Astrocyte (in vitro differentiated cells and primary cell): ENCODE data around the gene ARG1.

Source experiments
- CTCF ChIP-seq: IDR thresholded peaks from 2 replicates; pipeline ENCODE4 v1.5.1; 2011; ENCODE audit warnings: low read depth, mild to moderate bottlenecking, inconsistent platforms, low read length, moderate library complexity; ENCODE audit not compliant: insufficient read depth
- EZH2 ChIP-seq: IDR thresholded peaks from 2 replicates; pipeline ENCODE4 v1.6.1; 2012; ENCODE audit warnings: mild to moderate bottlenecking, low read length, inconsistent platforms; ENCODE audit not compliant: insufficient read depth

- TF ChIP-seq CTCF (no peak), EZH2 (no peak)
Observed at GRCh38 chr6:131600716-131601115, 27.7 kb downstream of the ARG1 start.
